HL-60 (cell line): ENCODE measurements around the gene HECW1.

Experiments used
- GABPA ChIP-seq: IDR thresholded peaks from 2 replicates; pipeline ENCODE4 v1.6.1; 2012; ENCODE audit warnings: low read depth
- POLR2AphosphoS5 ChIP-seq: IDR thresholded peaks from 2 replicates; pipeline ENCODE4 v1.6.1; 2012; ENCODE audit warnings: low read depth
- REST ChIP-seq: IDR thresholded peaks from 2 replicates; pipeline ENCODE4 v1.6.1; 2012; ENCODE audit warnings: low read depth; ENCODE audit not compliant: insufficient replicate concordance
- SPI1 ChIP-seq: IDR thresholded peaks from 2 replicates; pipeline ENCODE4 v1.6.1; 2012; ENCODE audit warnings: low read depth, mild to moderate bottlenecking, borderline replicate concordance
- TF ChIP-seq, protein P1 (sequence below): IDR thresholded peaks from one replicate; pipeline ENCODE4 v1.5.1; 2011; ENCODE audit warnings: low read length, control low read depth, inconsistent platforms; ENCODE audit not compliant: insufficient read depth

DNA sequence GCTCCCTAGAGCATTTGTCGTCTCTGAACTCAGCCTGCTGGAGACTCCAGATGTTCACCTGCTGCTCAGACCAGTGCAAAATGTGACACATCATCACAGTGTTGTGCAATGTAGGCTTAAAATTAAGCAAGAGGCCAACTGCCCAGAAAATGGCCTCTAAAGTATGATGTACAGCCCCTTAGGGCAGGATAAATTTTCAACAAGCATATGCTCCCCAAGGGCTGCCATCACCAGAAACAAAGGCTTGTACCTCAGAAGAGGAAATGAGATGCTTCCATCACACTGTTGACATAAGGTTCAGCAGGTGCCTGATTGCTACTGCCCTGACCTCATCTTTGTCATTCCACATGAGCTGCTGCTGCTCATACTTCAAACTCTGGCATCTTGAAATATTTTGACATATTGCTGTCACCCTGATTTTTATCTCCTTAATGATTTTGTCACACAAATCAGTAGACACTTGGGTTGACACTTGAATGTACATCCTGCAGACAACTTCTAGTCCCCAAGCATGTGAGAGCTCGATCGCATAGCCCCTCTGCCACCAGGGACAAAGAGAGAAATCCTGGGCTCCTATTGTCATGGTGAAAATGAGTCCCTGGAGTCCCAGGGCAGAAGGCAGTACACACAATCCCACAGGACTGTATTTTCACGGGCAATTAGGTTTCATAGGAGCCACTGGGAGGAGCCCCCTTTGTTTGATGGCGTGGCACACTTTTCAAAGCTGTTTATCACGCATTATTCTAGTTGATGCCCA, 250.8 kb downstream of the HECW1 start:
- TF ChIP-seq, protein P1, sequence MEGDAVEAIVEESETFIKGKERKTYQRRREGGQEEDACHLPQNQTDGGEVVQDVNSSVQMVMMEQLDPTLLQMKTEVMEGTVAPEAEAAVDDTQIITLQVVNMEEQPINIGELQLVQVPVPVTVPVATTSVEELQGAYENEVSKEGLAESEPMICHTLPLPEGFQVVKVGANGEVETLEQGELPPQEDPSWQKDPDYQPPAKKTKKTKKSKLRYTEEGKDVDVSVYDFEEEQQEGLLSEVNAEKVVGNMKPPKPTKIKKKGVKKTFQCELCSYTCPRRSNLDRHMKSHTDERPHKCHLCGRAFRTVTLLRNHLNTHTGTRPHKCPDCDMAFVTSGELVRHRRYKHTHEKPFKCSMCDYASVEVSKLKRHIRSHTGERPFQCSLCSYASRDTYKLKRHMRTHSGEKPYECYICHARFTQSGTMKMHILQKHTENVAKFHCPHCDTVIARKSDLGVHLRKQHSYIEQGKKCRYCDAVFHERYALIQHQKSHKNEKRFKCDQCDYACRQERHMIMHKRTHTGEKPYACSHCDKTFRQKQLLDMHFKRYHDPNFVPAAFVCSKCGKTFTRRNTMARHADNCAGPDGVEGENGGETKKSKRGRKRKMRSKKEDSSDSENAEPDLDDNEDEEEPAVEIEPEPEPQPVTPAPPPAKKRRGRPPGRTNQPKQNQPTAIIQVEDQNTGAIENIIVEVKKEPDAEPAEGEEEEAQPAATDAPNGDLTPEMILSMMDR = no peak
- TF ChIP-seq SPI1 (no peak), POLR2AphosphoS5 (no peak), REST (no peak), GABPA (no peak)
